ENCODE results near the gene PITHD1. TPM values are rescaled to one million over a fixed set of nuclear protein-coding genes. Genes with fewer than 3 reads are reported as not detected.
"Not testable (repeated sequence)": the region's sequence is repeated elsewhere in the genome, so short reads cannot be mapped to it uniquely, and the experiment has no call there.

Gene PITHD1
- total and polyA plus RNA-seq, 12 donors = 25.3 to 71.7 (median 43.3) TPM

DNA sequence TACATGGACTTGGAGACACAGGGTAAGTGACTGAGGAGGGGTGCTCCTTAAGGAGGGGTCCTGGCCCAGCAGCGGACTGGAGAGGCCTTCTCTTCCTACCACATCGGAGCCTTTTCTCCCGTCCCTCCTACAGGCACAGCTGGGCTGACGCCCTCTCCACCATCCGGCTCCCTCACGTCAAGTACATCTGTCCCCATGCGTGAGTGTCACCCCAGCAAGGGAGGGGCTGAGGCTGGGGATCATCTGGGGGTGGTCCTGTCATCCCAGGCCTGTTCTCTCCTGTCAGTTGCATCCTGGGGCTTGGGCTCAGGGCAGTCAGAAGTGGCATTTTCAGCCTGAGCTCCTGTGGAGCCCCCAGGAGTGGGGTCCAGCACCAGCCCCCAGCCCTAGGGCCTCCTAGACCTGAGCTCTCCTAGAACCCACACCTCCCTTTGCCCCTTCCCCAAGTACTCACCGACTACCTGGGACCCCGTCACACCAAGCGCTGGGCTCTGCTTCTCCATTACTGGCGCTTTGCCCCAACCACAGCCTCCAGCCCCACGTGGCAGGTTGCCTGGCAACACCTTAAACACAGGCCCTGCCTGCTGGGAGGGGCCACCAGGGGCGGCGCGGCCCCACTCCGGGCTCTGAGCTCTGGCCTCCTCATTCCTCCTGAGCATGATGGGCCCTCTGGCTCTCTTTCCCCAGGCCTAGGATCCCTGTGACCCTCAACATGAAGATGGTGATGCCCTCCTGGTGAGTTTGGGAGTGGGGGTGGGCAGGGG is 15.0 kb downstream of the PITHD1 start:
- Histone ChIP-seq H3K9me3 (no peaks in the 10 kb centered on the region), H3K4me1 (peaks cover 4 to 37% (median 27%) of the 10 kb centered on the region in 9 donors), H3K27ac (peak overlapping the region in 1 of 10 donors; percentile 15), H3K27me3 (no peaks in the 10 kb centered on the region), H3K36me3 (peaks cover 0 to 56% (median 17%) of the 10 kb centered on the region in 9 donors), H3K4me3 (no peak overlapping the region)
- DNase-seq = peak in 1 of 2 donors; percentile 54
- WGBS, 2 donors = 59 to 61% methylated on average over 16 of the region's 16 CpGs
- TF ChIP-seq, protein P1, sequence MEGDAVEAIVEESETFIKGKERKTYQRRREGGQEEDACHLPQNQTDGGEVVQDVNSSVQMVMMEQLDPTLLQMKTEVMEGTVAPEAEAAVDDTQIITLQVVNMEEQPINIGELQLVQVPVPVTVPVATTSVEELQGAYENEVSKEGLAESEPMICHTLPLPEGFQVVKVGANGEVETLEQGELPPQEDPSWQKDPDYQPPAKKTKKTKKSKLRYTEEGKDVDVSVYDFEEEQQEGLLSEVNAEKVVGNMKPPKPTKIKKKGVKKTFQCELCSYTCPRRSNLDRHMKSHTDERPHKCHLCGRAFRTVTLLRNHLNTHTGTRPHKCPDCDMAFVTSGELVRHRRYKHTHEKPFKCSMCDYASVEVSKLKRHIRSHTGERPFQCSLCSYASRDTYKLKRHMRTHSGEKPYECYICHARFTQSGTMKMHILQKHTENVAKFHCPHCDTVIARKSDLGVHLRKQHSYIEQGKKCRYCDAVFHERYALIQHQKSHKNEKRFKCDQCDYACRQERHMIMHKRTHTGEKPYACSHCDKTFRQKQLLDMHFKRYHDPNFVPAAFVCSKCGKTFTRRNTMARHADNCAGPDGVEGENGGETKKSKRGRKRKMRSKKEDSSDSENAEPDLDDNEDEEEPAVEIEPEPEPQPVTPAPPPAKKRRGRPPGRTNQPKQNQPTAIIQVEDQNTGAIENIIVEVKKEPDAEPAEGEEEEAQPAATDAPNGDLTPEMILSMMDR (IDR thresholded peaks at IDR 0.05) = no peak
- peak in 4 of 8 donors; percentile 7 to 31 (median 16) for ATAC-seq
- intact Hi-C loops (cut with DNase I) = no loop called here

DNA sequence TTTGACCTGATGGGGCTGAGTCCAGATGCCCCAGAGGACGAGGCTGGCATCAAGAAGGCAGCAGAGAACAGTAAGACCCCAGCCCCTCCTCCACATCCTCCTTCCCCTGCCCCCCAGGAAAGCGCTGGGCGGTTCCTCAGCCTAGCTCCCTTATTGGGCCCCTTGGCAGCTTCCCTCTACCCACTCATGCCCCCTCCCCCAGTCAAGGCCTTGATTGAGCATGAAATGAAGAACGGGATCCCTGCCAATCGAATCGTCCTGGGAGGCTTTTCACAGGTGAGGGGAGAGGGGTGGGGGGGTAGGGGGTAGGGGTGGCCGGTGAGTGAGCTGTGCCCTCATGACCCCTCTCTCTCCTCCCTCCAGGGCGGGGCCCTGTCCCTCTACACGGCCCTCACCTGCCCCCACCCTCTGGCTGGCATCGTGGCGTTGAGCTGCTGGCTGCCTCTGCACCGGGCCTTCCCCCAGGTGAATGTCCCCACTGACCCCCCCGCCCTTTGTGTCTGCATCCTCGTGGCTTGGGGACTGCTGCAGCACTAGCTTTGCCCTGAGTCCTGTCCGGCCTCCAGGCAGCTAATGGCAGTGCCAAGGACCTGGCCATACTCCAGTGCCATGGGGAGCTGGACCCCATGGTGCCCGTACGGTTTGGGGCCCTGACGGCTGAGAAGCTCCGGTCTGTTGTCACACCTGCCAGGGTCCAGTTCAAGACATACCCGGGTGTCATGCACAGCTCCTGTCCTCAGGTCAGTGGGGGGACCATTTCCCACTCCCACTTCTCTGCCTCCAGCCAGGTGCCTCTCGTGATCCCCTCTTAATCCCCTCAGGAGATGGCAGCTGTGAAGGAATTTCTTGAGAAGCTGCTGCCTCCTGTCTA is 15.9 kb downstream of the PITHD1 start:
- Histone ChIP-seq H3K36me3 (peaks cover 0 to 55% (median 8%) of the 10 kb centered on the region in 9 donors), H3K4me1 (peaks cover 4 to 41% (median 30%) of the 10 kb centered on the region in 9 donors), H3K27ac (peak overlapping the region in 1 of 10 donors; percentile 15), H3K9me3 (no peaks in the 10 kb centered on the region), H3K4me3 (no peak overlapping the region), H3K27me3 (no peaks in the 10 kb centered on the region)
- intact Hi-C loops (cut with DNase I) = no loop called here
- 71 to 73% methylated on average over 18 to 21 of the region's 21 CpGs for WGBS, 2 donors
- TF ChIP-seq, protein P1 (IDR thresholded peaks at IDR 0.05) = no peak
- DNase-seq (no peak), ATAC-seq (no peak)

DNA sequence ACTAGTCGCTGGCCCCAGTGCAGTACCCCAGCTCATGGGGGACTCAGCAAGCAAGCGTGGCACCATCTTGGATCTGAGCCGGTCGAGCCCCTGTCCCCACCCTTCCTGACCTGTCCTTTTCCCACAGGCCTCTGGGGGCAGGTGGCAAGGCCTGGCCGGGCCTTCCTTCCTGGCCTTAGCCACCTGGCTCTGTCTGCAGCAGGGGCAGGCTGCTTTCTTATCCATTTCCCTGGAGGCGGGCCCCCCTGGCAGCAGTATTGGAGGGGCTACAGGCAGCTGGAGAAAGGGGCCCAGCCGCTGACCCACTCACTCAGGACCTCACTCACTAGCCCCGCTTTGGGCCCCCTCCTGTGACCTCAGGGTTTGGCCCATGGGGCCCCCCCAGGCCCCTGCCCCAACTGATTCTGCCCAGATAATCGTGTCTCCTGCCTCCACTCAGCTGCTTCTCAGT is 16.5 kb downstream of the PITHD1 start:
- H3K36me3 ChIP-seq = peaks cover 0 to 55% (median 8%) of the 10 kb centered on the region in 9 donors
- H3K27ac ChIP-seq; H3K9me3 ChIP-seq; H3K27me3 ChIP-seq; DNase-seq; H3K4me3 ChIP-seq; intact Hi-C loops (cut with DNase I); ATAC-seq: not testable (repeated sequence)
- H3K4me1 ChIP-seq = peaks cover 10 to 46% (median 37%) of the 10 kb centered on the region in 9 donors
- 77 to 78% methylated on average over 9 of the region's 9 CpGs for WGBS, 2 donors

DNA sequence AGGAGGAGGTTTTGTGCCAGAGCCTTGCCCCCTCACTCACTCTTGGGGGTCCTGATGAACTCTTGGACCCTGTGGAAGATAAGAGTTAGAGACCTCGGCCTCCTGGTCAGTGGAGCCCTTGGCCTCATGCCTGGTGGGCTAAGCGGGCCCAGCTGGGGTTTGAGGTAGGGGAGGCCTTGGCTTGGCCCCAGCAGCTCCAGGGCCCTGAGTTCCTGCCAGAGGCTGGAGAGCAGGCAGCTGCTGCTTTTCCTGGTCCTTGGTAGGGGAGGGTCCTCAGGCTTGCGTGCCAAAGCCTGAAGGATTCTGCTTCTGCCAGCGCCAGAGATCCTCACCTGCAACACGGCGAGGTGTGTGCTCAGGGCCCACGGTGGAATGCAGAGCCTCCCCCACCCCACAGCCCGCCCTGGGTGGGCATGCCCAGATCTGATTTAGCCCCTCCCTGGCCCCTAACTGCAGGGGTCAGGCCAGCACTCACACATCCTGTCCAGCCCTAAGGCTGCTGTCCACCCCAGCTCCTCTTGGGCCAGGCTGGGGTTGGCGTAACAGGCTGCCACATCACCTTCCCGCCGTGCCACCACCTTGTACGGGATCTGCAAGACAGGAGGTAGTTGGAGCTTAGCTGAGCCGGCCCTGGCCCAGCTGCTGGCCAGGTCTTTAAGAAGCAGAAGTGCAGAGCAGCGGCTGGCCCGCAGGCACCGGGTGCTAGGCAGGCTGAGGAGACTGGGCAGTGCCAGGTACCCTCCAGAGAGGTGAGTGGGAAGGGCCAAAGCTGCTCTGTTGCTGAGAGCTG is 17.7 kb downstream of the PITHD1 start:
- Histone ChIP-seq H3K27me3 (no peaks in the 10 kb centered on the region), H3K4me3 (no peak overlapping the region), H3K27ac (no peak overlapping the region), H3K36me3 (peaks cover 0 to 55% (median 8%) of the 10 kb centered on the region in 9 donors), H3K4me1 (peaks cover 10 to 39% (median 31%) of the 10 kb centered on the region in 9 donors), H3K9me3 (no peaks in the 10 kb centered on the region)
- TF ChIP-seq, protein P1 (IDR thresholded peaks at IDR 0.05) = no peak
- intact Hi-C loops (cut with DNase I) = no loop called here
- ATAC-seq (no peak), DNase-seq (no peak)
- WGBS, 2 donors = 79 to 84% methylated on average over 16 of the region's 16 CpGs
